Fibroblast of lung (primary cell): Measurements from ENCODE around the gene HOXD11.
A peak's percentile ranks its signal among the peaks of the same experiment; 100 is the strongest.

Experiments
- CTCF ChIP-seq, 2 donors: IDR thresholded peaks in 1 of 2; conservative IDR thresholded peaks in 1 of 2; 1 replicate in 1 of 2; 2 replicates in 1 of 2; pipeline ENCODE4 v1.5.1; 2011 to 2012; ENCODE audit warnings: low read length in 2 of 2, control low read depth in 1 of 2, inconsistent platforms in 1 of 2, low read depth in 1 of 2, mild to moderate bottlenecking in 1 of 2
- EZH2 ChIP-seq: IDR thresholded peaks from 2 replicates; pipeline ENCODE4 v1.5.1; 2012; ENCODE audit warnings: low read length, control low read depth, mild to moderate bottlenecking; ENCODE audit errors: missing control alignments

- peak; percentile 87 for TF ChIP-seq EZH2
- TF ChIP-seq CTCF (conservative IDR thresholded peaks at IDR 0.05 in 1 of 2, IDR thresholded peaks at IDR 0.05 in 1 of 2; ENCODE audit: low read depth in 1 of 2, low read length in 2 of 2): no peak
These were observed 1.1 kb upstream of the HOXD11 start for GRCh38 chr2:176105730-176106580.
